Caco-2 (cell line): Measurements from ENCODE around the gene COMMD10. TPM values are rescaled to one million over a fixed set of nuclear protein-coding genes. Genes with fewer than 3 reads are reported as not detected.
A peak's percentile ranks its signal among the peaks of the same experiment; 100 is the strongest.

Experiments
- Bru-seq: library from RNA; stranded (reverse); fragments of 400-500 nt; gene quantifications from one replicate; lab custom pipeline; 2021; lab: Mats Ljungman, UMichigan
- BruChase-seq, 2 experiments: library from RNA; stranded (reverse); fragments of 400-500 nt; gene quantifications; one replicate each; lab custom pipeline; 2021; lab: Mats Ljungman, UMichigan
- BruUV-seq: library from RNA; stranded (reverse); fragments of 400-500 nt; replicated peaks from 2 replicates; lab custom pipeline; 2021; lab: Mats Ljungman, UMichigan
- CTCF ChIA-PET: fragments of 300-600 bp; sonication (Branson Sonifier 250); formaldehyde crosslinking; loops from one replicate; lab custom pipeline; 2022; ENCODE audit warnings: antibody characterized with exemption; lab: Charles Lee
- POLR2A ChIA-PET: fragments of 300-600 bp; sonication (Branson Sonifier 250); formaldehyde crosslinking; loops from one replicate; lab custom pipeline; 2022; ENCODE audit warnings: antibody characterized with exemption; lab: Charles Lee
- DNase-seq, 2 experiments: peaks; one replicate each; pipeline versions ENCODE4 v3.0.0 to v3.0.0-alpha.2; 2020 to 2022
- H3K27me3 ChIP-seq: replicated peaks from 2 replicates; pipeline ENCODE4 v1.6.0; 2011; ENCODE audit warnings: low read length; ENCODE audit not compliant: control insufficient read depth, insufficient read depth
- H3K36me3 ChIP-seq: 2 replicates; pipeline ENCODE4 v1.5.1; 2011; ENCODE audit warnings: low read length; ENCODE audit not compliant: control insufficient read depth, insufficient read depth
- H3K4me1 ChIP-seq: fragments of 250-450 bp; sonication (Bioruptor Pico); 2 replicates; pipeline ENCODE4 v1.5.1; 2020; ENCODE audit warnings: mild to moderate bottlenecking
- H3K4me3 ChIP-seq: 2 replicates; pipeline ENCODE4 v1.5.1; 2011; ENCODE audit warnings: low read depth, mild to moderate bottlenecking, control low read depth, low read length
- H3K9me3 ChIP-seq: fragments of 250-450 bp; sonication (Bioruptor Pico); 2 replicates; pipeline ENCODE4 v1.5.1; 2020; ENCODE audit warnings: mild to moderate bottlenecking, moderate library complexity
- H3K27ac Mint-ChIP-seq: one replicate; pipeline ENCODE4 v1.8.0; 2022; ENCODE audit warnings: mixed read lengths; ENCODE audit not compliant: unreplicated experiment
- H3K27me3 Mint-ChIP-seq: one replicate; pipeline ENCODE4 v1.8.0; 2022; ENCODE audit warnings: mixed read lengths; ENCODE audit not compliant: insufficient read depth, unreplicated experiment
- H3K36me3 Mint-ChIP-seq: one replicate; pipeline ENCODE4 v1.8.0; 2022; ENCODE audit warnings: mild to moderate bottlenecking, mixed read lengths; ENCODE audit not compliant: insufficient read depth, unreplicated experiment
- H3K4me1 Mint-ChIP-seq: one replicate; pipeline ENCODE4 v1.8.0; 2022; ENCODE audit warnings: low read depth, mixed read lengths; ENCODE audit not compliant: unreplicated experiment
- H3K4me3 Mint-ChIP-seq: one replicate; pipeline ENCODE4 v1.8.0; 2022; ENCODE audit warnings: mild to moderate bottlenecking, moderate library complexity, mixed read lengths; ENCODE audit not compliant: unreplicated experiment
- H3K9me3 Mint-ChIP-seq: one replicate; pipeline ENCODE4 v1.8.0; 2022; ENCODE audit warnings: mixed read lengths; ENCODE audit not compliant: unreplicated experiment
- CTCF ChIP-seq, 2 experiments: fragments of 200-600 bp in 1 of 2; IDR thresholded peaks; 1 replicate in 1 of 2; 2 replicates in 1 of 2; pipeline versions ENCODE4 v1.5.1 to v1.8.0; 2011 to 2022; ENCODE audit warnings: antibody characterized with exemption in 1 of 2, control low read depth in 1 of 2, inconsistent platforms in 1 of 2, low read depth in 1 of 2, low read length in 1 of 2, mild to moderate bottlenecking in 1 of 2, moderate library complexity in 1 of 2; ENCODE audit not compliant: insufficient read depth in 1 of 2, severe bottlenecking in 1 of 2, unreplicated experiment in 1 of 2
- intact Hi-C: fragments of 100-400 bp; cut with micrococcal nuclease; formaldehyde crosslinking; loops from one replicate; pipeline ENCODE4 v1.10.0; 2022; ENCODE audit not compliant: unreplicated experiment
- long read RNA-seq: library from polyadenylated mRNA; stranded (forward); transcript quantifications from one replicate; pipeline ENCODE4 v2.0.0, GENCODE V29; 2022
- total RNA-seq: library from RNA; stranded (reverse); gene quantifications from 2 replicates; pipeline ENCODE4 v1.2.3, GENCODE V29; 2022

COMMD10 gene
- total RNA-seq = 26.4 and 30.4 TPM in 2 replicates
- Bru-seq, nascent RNA = percentile 74 among the genes with signal in this experiment
- percentile 69 among the genes with signal in this experiment for BruChase-seq, experiment 1, labeled RNA remaining after a 2-hour chase
- percentile 64 among the genes with signal in this experiment for BruChase-seq, experiment 2, labeled RNA remaining after a 6-hour chase
- long read RNA-seq, transcript COMMD10-201 (7 exons, 1,469 nt) = major isoform, 114 of 125 reads
- long read RNA-seq, partial matches to known transcripts = 1 of 125 reads
- long read RNA-seq, other reads (novel, unspliced or antisense) = 10 of 125 reads

- ChIA-PET CTCF (no interaction called here), POLR2A (no interaction called here)
- intact Hi-C loops = loop anchor here (5.0 kb wide), 1 partner anchor 243 kb away; the partner anchor contains the start of genes AP3S1 and ATG12
- H3K27ac Mint-ChIP-seq = peak within 1 kb of the TSS; percentile 87
- BruUV-seq = TSS peak; percentile 72
- H3K27me3 Mint-ChIP-seq = no peaks in the 10 kb centered on the region
- H3K36me3 Mint-ChIP-seq = no peaks in the 10 kb centered on the region
- no peaks in the 10 kb centered on the region for H3K27me3 ChIP-seq
- TF ChIP-seq CTCF (IDR thresholded peaks at IDR 0.05; ENCODE audit: insufficient read depth in 1 of 2, low read depth in 1 of 2, low read length in 1 of 2, severe bottlenecking in 1 of 2, unreplicated experiment in 1 of 2) = no peak
- no peaks in the 10 kb centered on the region for H3K9me3 Mint-ChIP-seq
- H3K36me3 ChIP-seq = no peaks in the 10 kb centered on the region
- peaks cover 10% of the 10 kb centered on the region; the same call in 1 of the 2 replicates for H3K4me1 ChIP-seq
- peak within 1 kb of the TSS; percentile 79 for H3K4me3 Mint-ChIP-seq
- H3K4me1 Mint-ChIP-seq = peaks cover 14% of the 10 kb centered on the region
- no peaks in the 10 kb centered on the region for H3K9me3 ChIP-seq
- DNase-seq = peak; percentile 77 to 82
- H3K4me3 ChIP-seq = peak within 1 kb of the TSS; percentile 91
Measured at GRCh38 chr5:116084871-116085715, at the start of gene COMMD10. Gene COMMD10 (plus strand): TSS chr5:116085025.

- POLR2A ChIA-PET = no interaction called here
- no peaks in the 10 kb centered on the region for H3K9me3 Mint-ChIP-seq
- intact Hi-C loops = no loop called here
Measured at GRCh38 chr5:116035123-116035522, 49.7 kb upstream of the COMMD10 start.

More at GRCh38 chr5:116035123-116035522, 49.7 kb upstream of the COMMD10 start:
- BruUV-seq = no TSS peak
- Histone ChIP-seq H3K9me3 (no peaks in the 10 kb centered on the region), H3K4me3 (no peak overlapping the region), H3K36me3 (no peaks in the 10 kb centered on the region), H3K4me1 (no peaks in the 10 kb centered on the region), H3K27me3 (peaks cover 4% of the 10 kb centered on the region)
- DNase-seq = no peak
- CTCF ChIA-PET = no interaction called here
- H3K36me3 Mint-ChIP-seq = no peaks in the 10 kb centered on the region
- TF ChIP-seq CTCF (IDR thresholded peaks at IDR 0.05; ENCODE audit: insufficient read depth in 1 of 2, low read depth in 1 of 2, low read length in 1 of 2, severe bottlenecking in 1 of 2, unreplicated experiment in 1 of 2) = no peak
- H3K27me3 Mint-ChIP-seq = peaks cover 15% of the 10 kb centered on the region
- no peaks in the 10 kb centered on the region for H3K4me1 Mint-ChIP-seq
- no peak overlapping the region for H3K27ac Mint-ChIP-seq
- no peak overlapping the region for H3K4me3 Mint-ChIP-seq
